Loucy (cell line): Measurements from ENCODE around the gene CRABP1.

Source experiments
- EZH2phosphoT487 ChIP-seq: fragments of 200-600 bp; IDR thresholded peaks from 2 replicates; pipeline ENCODE4 v1.6.1; 2018; ENCODE audit warnings: antibody characterized with exemption, mild to moderate bottlenecking, moderate library complexity, borderline replicate concordance
- TF ChIP-seq, protein P1 (sequence below): fragments of 200-600 bp; sonication (generic); conservative IDR thresholded peaks from 2 replicates; pipeline ENCODE4 v1.5.1; 2014; ENCODE audit warnings: mild to moderate bottlenecking, antibody characterized with exemption, low read length

DNA sequence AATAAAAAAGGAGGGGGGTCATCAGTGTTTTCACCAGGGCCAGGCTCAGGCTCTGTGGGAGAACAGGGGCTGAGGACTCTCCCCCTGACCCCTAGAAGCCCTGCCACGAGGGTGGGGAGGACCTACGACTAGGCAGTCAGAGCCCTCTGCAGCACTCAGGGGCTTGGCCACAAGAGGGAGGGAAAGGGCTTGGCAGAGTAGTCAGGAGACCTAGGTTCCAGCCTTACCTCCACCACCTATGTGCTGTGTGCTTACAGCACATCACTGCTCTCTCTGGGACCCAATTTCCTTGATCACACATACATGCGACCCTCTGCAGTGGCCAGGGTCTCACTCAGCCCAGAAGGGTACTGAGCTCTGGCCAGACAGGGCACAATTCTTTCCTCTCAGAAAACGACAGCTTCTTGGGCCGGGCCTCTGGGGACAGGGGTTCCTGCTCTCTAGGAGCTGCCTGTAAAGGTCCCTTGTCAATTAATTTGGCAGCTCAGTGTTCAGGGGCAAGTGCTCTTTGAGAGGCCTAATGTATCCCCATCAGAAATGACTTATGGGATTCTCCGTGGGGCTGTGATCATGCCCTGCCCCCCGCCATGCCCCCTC is 24.4 kb upstream of the CRABP1 start:
- TF ChIP-seq, protein P1, sequence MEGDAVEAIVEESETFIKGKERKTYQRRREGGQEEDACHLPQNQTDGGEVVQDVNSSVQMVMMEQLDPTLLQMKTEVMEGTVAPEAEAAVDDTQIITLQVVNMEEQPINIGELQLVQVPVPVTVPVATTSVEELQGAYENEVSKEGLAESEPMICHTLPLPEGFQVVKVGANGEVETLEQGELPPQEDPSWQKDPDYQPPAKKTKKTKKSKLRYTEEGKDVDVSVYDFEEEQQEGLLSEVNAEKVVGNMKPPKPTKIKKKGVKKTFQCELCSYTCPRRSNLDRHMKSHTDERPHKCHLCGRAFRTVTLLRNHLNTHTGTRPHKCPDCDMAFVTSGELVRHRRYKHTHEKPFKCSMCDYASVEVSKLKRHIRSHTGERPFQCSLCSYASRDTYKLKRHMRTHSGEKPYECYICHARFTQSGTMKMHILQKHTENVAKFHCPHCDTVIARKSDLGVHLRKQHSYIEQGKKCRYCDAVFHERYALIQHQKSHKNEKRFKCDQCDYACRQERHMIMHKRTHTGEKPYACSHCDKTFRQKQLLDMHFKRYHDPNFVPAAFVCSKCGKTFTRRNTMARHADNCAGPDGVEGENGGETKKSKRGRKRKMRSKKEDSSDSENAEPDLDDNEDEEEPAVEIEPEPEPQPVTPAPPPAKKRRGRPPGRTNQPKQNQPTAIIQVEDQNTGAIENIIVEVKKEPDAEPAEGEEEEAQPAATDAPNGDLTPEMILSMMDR: peak; percentile 43
- no peak for TF ChIP-seq EZH2phosphoT487
